Neural cell (in vitro differentiated cells): ENCODE measurements around the gene RYR2. TPM values are rescaled to one million over a fixed set of nuclear protein-coding genes. Genes with fewer than 3 reads are reported as not detected.
"Not testable (repeated sequence)": the region's sequence is repeated elsewhere in the genome, so short reads cannot be mapped to it uniquely, and the experiment has no call there.

Experiments used
- H2AFZ ChIP-seq: fragments of 200-600, 300-800 bp; sonication (generic), shearing (Covaris generic); 2 replicates; pipeline ENCODE4 v1.6.0; 2014; ENCODE audit warnings: low read depth, mild to moderate bottlenecking, antibody characterized with exemption, low read length, moderate library complexity
- H3F3A ChIP-seq: fragments of 200-600 bp; shearing (Covaris generic); 2 replicates; pipeline ENCODE4 v1.6.1; 2016; ENCODE audit warnings: mild to moderate bottlenecking, moderate library complexity, mixed read lengths, antibody characterized with exemption, low read length; ENCODE audit not compliant: insufficient read depth, poor library complexity, severe bottlenecking
- H3K27ac ChIP-seq: fragments of 200-600, 300-800 bp; sonication (generic), shearing (Covaris generic); 2 replicates; pipeline ENCODE4 v1.5.1; 2014; ENCODE audit warnings: mild to moderate bottlenecking, low read length, moderate library complexity
- H3K27me3 ChIP-seq: fragments of 300-800, 200-600 bp; sonication (generic), shearing (Covaris generic); 2 replicates; pipeline ENCODE4 v1.6.0; 2014; ENCODE audit warnings: mild to moderate bottlenecking, low read depth, low read length, moderate library complexity; ENCODE audit not compliant: insufficient read depth
- H3K36me3 ChIP-seq: fragments of 300-800, 200-600 bp; sonication (generic), shearing (Covaris generic); 2 replicates; pipeline ENCODE4 v1.5.1; 2014; ENCODE audit warnings: mild to moderate bottlenecking, antibody characterized with exemption, low read length, moderate library complexity; ENCODE audit not compliant: insufficient read depth
- H3K4me2 ChIP-seq: fragments of 300-800, 200-600 bp; sonication (generic), shearing (Covaris generic); 2 replicates; pipeline ENCODE4 v1.6.0; 2014; ENCODE audit warnings: mild to moderate bottlenecking, low read length
- H3K4me3 ChIP-seq: fragments of 300-800, 200-600 bp; sonication (generic), shearing (Covaris generic); 2 replicates; pipeline ENCODE4 v1.5.1; 2014; ENCODE audit warnings: mild to moderate bottlenecking, low read length, moderate library complexity
- H3K79me2 ChIP-seq: fragments of 200-600 bp; shearing (Covaris generic); replicated peaks from 2 replicates; pipeline ENCODE4 v1.6.0; 2014; ENCODE audit warnings: mild to moderate bottlenecking, low read length, moderate library complexity; ENCODE audit not compliant: insufficient read depth
- H3K9ac ChIP-seq: fragments of 300-800, 200-600 bp; sonication (generic), shearing (Covaris generic); 2 replicates; pipeline ENCODE4 v1.6.1; 2016; ENCODE audit warnings: mild to moderate bottlenecking, low read length, mixed read lengths
- H3K9me2 ChIP-seq: fragments of 200-600 bp; shearing (Covaris generic); 2 replicates; pipeline ENCODE4 v1.6.1; 2016; ENCODE audit warnings: mild to moderate bottlenecking, low read length, mixed read lengths; ENCODE audit not compliant: insufficient read depth
- H3K9me3 ChIP-seq: fragments of 200-600, 300-800 bp; sonication (generic), shearing (Covaris generic); 2 replicates; pipeline ENCODE4 v1.6.1; 2016; ENCODE audit warnings: mild to moderate bottlenecking, mixed run types, low read length, moderate library complexity, mixed read lengths
- H4K20me1 ChIP-seq: fragments of 200-600 bp; shearing (Covaris generic); 2 replicates; pipeline ENCODE4 v1.6.1; 2016; ENCODE audit warnings: mild to moderate bottlenecking, mixed run types; ENCODE audit not compliant: insufficient read depth
- EP300 ChIP-seq: fragments of 450-650 bp; conservative IDR thresholded peaks from 2 replicates; pipeline ENCODE4 v1.6.1; 2014; ENCODE audit warnings: antibody characterized with exemption, mild to moderate bottlenecking, moderate library complexity; ENCODE audit not compliant: poor library complexity, severe bottlenecking
- EZH2 ChIP-seq: fragments of 200-600, 300-800 bp; shearing (Covaris generic), sonication (generic); IDR thresholded peaks from 2 replicates; pipeline ENCODE4 v1.6.1; 2014; ENCODE audit warnings: antibody characterized with exemption, low read length, borderline replicate concordance, mild to moderate bottlenecking; ENCODE audit not compliant: insufficient read depth, poor library complexity, severe bottlenecking
- MXI1 ChIP-seq: fragments of 450-650 bp; conservative IDR thresholded peaks from 2 replicates; pipeline ENCODE4 v1.6.1; 2014; ENCODE audit warnings: antibody characterized with exemption, mild to moderate bottlenecking; ENCODE audit not compliant: poor library complexity, severe bottlenecking
- POLR2AphosphoS5 ChIP-seq: IDR thresholded peaks from 2 replicates; pipeline ENCODE4 v1.6.1; 2012
- RAD21 ChIP-seq: fragments of 450-650 bp; conservative IDR thresholded peaks from 2 replicates; pipeline ENCODE4 v1.6.1; 2014; ENCODE audit warnings: antibody characterized with exemption, mild to moderate bottlenecking, moderate library complexity
- SMC3 ChIP-seq: fragments of 450-650 bp; conservative IDR thresholded peaks from 2 replicates; pipeline ENCODE4 v1.6.1; 2014; ENCODE audit warnings: antibody characterized with exemption, mild to moderate bottlenecking, moderate library complexity; ENCODE audit not compliant: poor library complexity
- TAF1 ChIP-seq: IDR thresholded peaks from 2 replicates; pipeline ENCODE4 v1.6.1; 2012; ENCODE audit warnings: low read depth
- polyA plus RNA-seq: library from polyadenylated mRNA; depleted of rRNA; stranded (reverse); fragments of >200 nt; gene quantifications from 2 replicates; pipeline ENCODE4 v1.2.3, GENCODE V29; 2014
- TF ChIP-seq, protein P1 (sequence below): fragments of 450-650 bp; IDR thresholded peaks from 2 replicates; pipeline ENCODE4 v1.5.1; 2014; ENCODE audit warnings: antibody characterized with exemption, mild to moderate bottlenecking, moderate library complexity; ENCODE audit not compliant: poor library complexity, severe bottlenecking
- TF ChIP-seq, protein P2 (sequence below): IDR thresholded peaks from 2 replicates; pipeline ENCODE4 v1.6.1; 2012; ENCODE audit warnings: borderline replicate concordance

Gene RYR2
- polyA plus RNA-seq, 1 donor from 2014 or later = 3.8 TPM

- H3K27ac ChIP-seq = no peak overlapping the region
- no peaks in the 10 kb centered on the region for H3K79me2 ChIP-seq
- H3K4me3 ChIP-seq = no peak overlapping the region
- no peaks in the 10 kb centered on the region for H3K9me2 ChIP-seq
- no peak overlapping the region for H3K9ac ChIP-seq
- H3F3A ChIP-seq = no peaks in the 10 kb centered on the region
- H4K20me1 ChIP-seq = no peaks in the 10 kb centered on the region
- H3K4me2 ChIP-seq = no peak overlapping the region
- H2AFZ ChIP-seq = no peak overlapping the region
- H3K9me3 ChIP-seq = no peaks in the 10 kb centered on the region
- no peak for TF ChIP-seq RAD21
- TF ChIP-seq POLR2AphosphoS5 = no peak
- no peak for TF ChIP-seq EZH2
- TF ChIP-seq, protein P1, sequence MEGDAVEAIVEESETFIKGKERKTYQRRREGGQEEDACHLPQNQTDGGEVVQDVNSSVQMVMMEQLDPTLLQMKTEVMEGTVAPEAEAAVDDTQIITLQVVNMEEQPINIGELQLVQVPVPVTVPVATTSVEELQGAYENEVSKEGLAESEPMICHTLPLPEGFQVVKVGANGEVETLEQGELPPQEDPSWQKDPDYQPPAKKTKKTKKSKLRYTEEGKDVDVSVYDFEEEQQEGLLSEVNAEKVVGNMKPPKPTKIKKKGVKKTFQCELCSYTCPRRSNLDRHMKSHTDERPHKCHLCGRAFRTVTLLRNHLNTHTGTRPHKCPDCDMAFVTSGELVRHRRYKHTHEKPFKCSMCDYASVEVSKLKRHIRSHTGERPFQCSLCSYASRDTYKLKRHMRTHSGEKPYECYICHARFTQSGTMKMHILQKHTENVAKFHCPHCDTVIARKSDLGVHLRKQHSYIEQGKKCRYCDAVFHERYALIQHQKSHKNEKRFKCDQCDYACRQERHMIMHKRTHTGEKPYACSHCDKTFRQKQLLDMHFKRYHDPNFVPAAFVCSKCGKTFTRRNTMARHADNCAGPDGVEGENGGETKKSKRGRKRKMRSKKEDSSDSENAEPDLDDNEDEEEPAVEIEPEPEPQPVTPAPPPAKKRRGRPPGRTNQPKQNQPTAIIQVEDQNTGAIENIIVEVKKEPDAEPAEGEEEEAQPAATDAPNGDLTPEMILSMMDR = no peak
- TF ChIP-seq, protein P2, sequence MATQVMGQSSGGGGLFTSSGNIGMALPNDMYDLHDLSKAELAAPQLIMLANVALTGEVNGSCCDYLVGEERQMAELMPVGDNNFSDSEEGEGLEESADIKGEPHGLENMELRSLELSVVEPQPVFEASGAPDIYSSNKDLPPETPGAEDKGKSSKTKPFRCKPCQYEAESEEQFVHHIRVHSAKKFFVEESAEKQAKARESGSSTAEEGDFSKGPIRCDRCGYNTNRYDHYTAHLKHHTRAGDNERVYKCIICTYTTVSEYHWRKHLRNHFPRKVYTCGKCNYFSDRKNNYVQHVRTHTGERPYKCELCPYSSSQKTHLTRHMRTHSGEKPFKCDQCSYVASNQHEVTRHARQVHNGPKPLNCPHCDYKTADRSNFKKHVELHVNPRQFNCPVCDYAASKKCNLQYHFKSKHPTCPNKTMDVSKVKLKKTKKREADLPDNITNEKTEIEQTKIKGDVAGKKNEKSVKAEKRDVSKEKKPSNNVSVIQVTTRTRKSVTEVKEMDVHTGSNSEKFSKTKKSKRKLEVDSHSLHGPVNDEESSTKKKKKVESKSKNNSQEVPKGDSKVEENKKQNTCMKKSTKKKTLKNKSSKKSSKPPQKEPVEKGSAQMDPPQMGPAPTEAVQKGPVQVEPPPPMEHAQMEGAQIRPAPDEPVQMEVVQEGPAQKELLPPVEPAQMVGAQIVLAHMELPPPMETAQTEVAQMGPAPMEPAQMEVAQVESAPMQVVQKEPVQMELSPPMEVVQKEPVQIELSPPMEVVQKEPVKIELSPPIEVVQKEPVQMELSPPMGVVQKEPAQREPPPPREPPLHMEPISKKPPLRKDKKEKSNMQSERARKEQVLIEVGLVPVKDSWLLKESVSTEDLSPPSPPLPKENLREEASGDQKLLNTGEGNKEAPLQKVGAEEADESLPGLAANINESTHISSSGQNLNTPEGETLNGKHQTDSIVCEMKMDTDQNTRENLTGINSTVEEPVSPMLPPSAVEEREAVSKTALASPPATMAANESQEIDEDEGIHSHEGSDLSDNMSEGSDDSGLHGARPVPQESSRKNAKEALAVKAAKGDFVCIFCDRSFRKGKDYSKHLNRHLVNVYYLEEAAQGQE = no peak
- TF ChIP-seq SMC3 = no peak
- no peaks in the 10 kb centered on the region for H3K36me3 ChIP-seq
- no peaks in the 10 kb centered on the region for H3K27me3 ChIP-seq
Observed at GRCh38 chr1:237817277-237817676, 775.3 kb downstream of the RYR2 start.

- H3K9ac ChIP-seq, H3F3A ChIP-seq, H3K36me3 ChIP-seq, H2AFZ ChIP-seq, H3K9me3 ChIP-seq, H3K27ac ChIP-seq, H3K4me2 ChIP-seq, H3K9me2 ChIP-seq, H3K4me3 ChIP-seq, H4K20me1 ChIP-seq, H3K79me2 ChIP-seq, H3K27me3 ChIP-seq: not testable (repeated sequence)
Observed at GRCh38 chr1:237820634-237821033, 778.6 kb downstream of the RYR2 start.

GRCh38 chr1:237832858-237833257 lies 790.9 kb downstream of the RYR2 start:
- H3K9me3 ChIP-seq = no peaks in the 10 kb centered on the region
- H4K20me1 ChIP-seq = no peaks in the 10 kb centered on the region
- TF ChIP-seq, protein P1 = no peak
- TF ChIP-seq TAF1 = no peak
- no peak for TF ChIP-seq EZH2
- TF ChIP-seq, protein P2 = no peak
- TF ChIP-seq EP300 = no peak
- TF ChIP-seq RAD21 = no peak
- no peak for TF ChIP-seq SMC3
- TF ChIP-seq MXI1 = no peak
- no peak for TF ChIP-seq POLR2AphosphoS5
- H3K27ac ChIP-seq = no peak overlapping the region
- H3K27me3 ChIP-seq = no peaks in the 10 kb centered on the region
- no peak overlapping the region for H3K4me2 ChIP-seq
- H3K79me2 ChIP-seq = no peaks in the 10 kb centered on the region
- no peak overlapping the region for H2AFZ ChIP-seq
- H3K4me3 ChIP-seq = no peak overlapping the region
- no peaks in the 10 kb centered on the region for H3K9me2 ChIP-seq
- H3K36me3 ChIP-seq = no peaks in the 10 kb centered on the region
- H3F3A ChIP-seq = no peaks in the 10 kb centered on the region
- H3K9ac ChIP-seq = no peak overlapping the region
